NK-92 (cell line): Measurements from ENCODE around the gene KRT84.

Experiments used
- DNase-seq: peaks from one replicate; lab custom pipeline; 2025; ENCODE audit not compliant: unreplicated experiment; lab: John Stamatoyannopoulos, UW

Gene KRT84

GRCh38 chr12:52361553-52361952 lies 23.9 kb downstream of the KRT84 start:
- DNase-seq: no peak

GRCh38 chr12:52360663-52361271 lies 24.7 kb downstream of the KRT84 start:
- no peak for DNase-seq

DNA sequence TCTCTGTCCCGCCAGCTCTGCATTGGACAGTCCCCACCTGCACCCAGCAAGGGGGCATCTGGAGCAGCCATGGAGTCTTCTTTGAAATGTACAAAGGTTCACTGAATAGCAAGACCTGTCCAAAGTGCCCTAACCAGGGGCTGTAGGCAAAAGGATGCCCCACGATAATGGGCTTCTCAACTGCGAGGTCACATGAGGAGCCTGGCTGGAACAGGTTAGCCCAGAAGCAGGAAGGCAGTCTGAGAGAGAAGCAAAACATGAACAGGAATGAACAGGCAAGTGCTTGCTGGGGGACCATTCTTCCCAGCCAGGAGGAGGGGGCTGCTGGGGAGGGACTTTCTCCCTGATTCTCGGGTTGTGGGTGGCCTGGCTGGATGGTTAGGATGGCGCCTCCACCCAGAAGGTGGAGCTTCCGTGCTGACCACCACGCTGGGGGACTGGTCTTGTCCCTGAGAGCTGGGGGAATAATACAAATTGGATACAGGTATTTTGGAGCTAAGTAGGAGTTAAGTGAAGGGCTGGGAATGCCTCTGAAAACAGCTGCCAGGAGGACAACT lies 25.3 kb downstream of the KRT84 start:
- no peak for DNase-seq

GRCh38 chr12:52359621-52360061 lies 25.8 kb downstream of the KRT84 start:
- DNase-seq: no peak

DNA sequence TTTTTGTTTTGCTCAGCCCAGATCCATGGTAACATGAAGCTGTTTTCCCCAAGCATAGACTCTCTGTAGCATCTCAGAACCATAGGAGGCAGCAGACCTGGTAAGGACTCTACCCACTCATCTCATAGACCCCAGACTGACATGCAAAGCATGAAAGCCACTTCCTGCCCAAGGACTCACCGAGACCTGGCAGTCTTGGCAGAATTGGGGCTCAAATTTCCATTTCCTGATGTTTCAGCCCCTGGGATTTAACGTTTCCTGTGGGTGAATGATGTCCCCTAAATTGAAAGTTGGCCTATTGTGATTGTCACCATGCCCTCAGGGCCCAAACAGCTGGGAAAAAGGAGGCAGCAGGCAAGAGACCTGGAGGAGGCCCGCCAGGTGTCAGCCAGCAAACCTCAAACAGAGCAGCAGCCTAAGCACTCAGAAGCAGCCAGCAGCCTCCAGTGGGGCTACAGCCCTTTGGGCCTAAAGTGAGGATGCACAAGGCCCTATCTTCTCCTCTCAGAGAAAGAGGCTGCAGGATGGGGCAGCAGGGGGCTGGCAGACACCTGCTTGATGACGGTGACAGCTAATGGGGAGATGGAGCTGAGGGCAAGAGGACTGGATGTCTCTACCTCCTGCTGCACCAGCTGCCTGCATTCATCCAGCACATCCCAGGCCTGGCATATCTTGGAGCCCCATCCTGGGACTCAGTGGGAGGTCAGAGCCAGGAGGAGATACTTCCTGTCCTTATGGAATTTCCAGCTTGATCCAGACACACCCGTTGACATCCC lies 26.7 kb downstream of the KRT84 start:
- DNase-seq: no peak

DNA sequence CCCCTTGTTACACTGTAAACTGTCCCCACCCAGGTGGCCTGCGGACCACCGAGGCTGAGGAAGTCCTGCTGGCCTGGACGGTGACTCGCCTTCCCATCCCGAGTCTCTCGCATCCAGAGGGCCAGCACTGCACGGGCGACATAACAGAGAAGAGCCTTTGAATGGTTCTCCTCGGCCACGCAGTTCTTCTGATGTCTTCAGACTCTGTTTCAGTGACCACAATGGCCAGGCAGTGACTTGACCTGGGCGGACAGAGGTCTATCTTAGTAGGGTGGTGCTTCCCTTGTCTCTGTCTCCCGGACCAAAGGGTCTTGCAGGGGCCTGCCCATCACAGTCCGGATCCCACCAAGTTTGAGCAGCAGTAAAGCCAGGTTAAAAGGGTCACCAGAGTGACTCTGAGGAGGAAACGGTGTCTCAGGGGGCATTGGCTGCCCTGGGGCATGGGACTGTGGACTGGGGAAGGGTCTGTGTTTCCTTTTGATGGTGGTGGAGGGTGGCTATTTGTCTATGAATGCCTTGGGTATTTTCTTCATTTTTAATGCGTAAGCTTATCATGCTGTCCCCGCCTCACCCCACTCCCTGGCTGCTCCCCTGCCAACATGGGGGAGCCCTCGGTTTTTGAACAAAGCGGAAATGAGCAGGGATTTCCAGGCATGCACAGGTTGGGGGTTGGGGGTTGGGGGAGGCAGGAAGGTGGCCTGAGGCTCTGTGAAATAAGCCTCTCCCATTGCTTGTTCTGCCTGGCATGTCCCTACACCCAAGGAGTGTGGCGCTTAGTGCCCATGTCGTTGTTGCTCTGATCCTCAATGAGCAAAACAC lies 28.5 kb downstream of the KRT84 start:
- DNase-seq: no peak

GRCh38 chr12:52356031-52356761 lies 29.3 kb downstream of the KRT84 start:
- DNase-seq: no peak

DNA sequence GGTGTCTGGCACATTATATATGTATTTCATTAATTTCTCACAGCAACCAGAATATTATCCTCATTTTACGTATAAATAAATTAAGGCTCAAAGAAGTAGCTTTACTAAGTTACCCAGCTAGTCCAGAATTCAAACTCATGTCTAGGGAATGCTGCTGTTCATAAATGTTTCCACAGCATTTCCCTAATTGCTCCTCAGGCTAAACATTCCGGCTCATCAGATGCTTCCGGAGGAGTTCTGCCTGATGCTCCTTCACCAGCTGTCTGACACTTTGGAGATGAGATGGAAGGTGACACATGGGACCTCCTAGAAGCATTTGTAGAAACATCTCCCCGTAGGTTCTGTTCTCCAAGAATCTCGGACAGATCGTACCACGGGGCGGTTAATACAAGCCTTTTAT lies 30.3 kb downstream of the KRT84 start:
- DNase-seq: no peak

DNA sequence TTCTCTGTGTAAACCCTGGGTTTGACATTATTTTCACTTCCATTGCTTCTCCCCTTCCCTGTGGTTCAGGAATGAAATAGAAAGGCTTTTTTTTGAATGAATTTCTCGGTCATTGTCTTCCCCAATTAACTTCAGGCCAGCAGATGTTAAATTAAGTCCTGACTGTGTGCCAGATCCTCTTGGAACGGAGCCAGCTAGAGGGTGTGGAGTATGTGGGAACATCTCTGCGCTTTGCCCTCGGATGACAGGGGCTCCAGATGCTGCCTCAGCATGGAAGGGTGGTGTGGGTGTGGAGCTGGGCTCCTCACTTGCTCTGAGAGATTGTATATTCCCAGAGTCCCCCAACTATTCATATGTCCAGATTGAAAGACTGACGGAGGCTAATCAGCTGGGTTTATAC lies 31.3 kb downstream of the KRT84 start:
- DNase-seq: no peak

- DNase-seq: no peak
Measured at GRCh38 chr12:52353766-52354165, 31.7 kb downstream of the KRT84 start.

DNA sequence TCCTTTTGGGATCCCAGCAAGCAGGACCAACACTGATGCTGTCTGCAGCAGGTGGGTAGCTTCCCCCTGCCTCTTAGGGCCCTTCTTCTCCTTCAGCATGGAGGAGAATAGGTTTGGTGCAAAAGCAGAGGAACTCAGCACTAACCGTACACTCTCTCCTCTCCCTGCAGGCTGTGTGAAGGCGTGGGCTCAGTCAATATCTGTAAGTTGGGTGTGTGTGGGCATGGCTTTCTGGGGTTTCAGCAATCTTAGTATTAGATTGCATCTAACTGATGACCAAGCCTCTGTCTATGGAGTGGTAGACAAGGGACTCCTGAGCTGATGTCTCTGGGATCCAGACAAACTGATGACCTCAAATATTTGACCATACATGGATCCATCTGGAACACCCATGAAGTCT lies 32.5 kb downstream of the KRT84 start:
- no peak for DNase-seq

- DNase-seq: no peak
Measured at GRCh38 chr12:52351196-52352059, 34.0 kb downstream of the KRT84 start.

DNA sequence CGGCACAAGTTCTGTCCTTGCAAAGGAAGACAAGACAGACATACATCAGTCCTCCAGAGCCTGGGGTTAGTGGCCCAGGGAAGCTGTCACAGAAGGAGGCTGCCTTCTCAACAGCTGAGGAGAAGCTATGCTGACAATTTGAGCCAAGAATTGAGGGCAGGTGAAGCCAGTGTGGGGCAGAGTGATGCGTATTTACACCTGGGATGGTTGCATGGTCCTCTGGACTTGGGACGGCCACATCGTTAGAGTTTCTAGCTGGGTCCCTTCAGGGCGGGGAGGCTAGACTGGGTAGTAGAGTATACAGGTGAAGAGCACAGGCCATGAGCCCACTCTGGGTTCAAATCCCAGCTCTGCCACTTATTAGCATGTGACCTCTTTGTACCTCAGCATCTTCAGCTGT lies 34.7 kb downstream of the KRT84 start:
- DNase-seq: no peak

DNA sequence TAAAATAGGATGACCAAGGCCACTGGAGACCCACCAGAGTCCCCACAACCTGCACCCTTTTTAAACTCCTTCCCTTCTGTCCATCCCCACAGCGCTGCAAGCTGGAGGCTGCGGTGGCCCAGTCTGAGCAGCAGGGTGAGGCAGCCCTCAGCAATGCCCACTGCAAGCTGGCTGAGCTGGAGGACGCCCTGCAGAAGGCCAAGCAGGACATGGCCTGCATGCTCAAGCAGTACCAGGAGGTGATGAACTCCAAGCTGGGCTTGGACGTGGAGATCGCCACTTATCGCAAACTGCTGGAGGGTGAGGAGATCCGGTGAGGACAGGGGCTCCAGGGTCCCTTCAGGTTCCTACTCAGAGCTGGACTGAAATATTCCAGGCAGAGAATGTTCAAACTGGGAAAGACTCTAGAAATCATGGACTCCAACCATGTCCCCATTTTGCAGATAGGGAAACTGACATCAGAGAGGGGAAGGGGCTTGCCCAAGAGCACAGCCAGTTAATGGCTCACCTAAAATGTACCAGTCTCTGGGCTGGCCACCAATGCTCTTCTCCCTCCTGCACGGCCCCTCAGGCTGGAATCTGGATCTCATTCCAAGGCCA lies 35.3 kb downstream of the KRT84 start:
- DNase-seq: no peak

- DNase-seq: no peak
Measured at GRCh38 chr12:52349196-52349595, 36.3 kb downstream of the KRT84 start.

DNA sequence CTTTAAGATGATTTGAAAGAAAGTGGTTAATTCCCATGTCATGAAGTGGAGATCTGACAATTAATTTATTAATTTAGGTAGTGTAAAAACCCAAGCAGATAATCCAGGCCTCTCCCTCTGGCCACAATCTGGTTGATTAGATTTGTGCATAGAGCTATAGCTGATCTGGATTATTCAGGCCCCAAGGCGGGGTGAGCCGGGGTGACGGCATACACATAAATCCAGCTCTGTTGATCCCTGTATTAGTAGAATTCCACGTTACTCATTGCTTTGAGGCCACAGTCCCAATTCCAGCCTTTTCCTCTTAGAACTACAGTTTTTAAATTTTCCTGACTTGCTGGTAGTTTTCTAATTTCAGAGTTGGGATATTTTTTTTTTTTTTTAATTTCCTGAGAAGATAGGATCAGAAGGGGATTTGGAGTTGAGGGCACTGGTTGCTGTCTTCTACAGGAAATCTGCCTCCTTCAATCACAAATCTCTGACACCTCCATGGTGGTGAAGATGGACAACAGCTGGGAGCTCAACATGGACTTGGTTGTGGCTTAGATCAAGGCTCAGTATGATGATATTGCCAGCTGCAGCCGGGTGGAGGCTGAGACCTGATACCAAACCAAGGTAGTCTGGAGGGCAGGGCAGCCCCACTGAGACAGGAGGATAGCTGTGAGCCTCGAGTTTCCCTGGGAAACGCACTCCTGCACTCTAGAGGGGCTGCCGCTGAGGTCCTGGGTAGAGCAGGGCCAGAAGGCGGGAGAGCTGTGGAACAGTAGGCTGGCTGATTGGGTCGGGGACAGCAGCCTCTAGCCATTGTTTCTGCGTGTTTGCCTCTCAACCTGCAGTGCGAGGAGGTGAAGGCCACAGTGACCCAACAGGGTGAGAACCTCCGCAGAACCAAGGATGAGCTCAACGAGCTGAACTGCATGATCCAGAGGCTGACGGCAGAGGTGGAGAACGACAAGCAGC lies 37.6 kb downstream of the KRT84 start:
- no peak for DNase-seq

DNA sequence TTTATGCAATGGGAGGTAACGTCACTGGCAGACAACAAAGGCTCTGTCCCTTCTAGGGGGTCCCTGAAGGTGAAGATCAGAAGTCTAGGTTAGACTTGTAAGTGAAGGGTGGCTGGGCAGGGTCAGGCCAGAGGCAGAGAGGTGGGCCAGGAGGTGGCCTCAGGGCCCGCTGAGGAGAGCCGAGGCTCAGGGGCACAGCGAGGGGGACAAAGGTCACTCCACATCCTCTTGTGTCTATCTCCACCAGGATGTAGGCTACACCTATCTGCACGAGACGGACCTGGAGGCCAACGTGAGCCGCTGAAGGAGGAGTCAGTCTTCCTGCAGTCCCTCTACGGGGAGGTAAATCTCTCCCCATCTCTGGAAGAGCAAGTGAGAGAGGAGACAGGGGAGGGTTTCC lies 38.4 kb downstream of the KRT84 start:
- no peak for DNase-seq

DNA sequence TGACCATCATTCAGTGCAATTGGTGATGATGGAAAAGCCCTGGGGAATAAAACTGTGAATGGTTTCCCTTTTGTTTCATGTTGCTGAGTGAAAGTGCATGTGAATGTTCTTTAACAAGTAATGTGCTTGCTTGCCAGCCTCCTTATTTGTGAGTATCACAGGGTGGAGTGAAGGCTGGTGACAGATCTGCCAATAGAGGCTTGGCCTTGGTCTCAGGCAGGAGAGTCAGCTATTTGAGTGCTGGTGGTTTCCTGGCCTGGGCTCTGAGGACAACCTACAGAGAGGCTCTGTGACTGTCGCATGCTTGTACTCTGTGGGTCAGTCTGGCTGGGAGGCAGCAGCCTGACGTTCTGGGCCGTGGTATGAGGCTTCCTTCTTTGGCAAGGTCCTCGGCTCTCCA lies 38.9 kb downstream of the KRT84 start:
- no peak for DNase-seq
